Karpas-422 (cell line): ENCODE measurements around the gene NUP58. TPM values are rescaled to one million over a fixed set of nuclear protein-coding genes. Genes with fewer than 3 reads are reported as not detected.
A peak's percentile ranks its signal among the peaks of the same experiment; 100 is the strongest.

Experiments used
- DNase-seq: peaks from one replicate; pipeline ENCODE4 v3.0.0-alpha.2; 2015
- H2AFZ ChIP-seq: fragments of 200-600 bp; sonication (generic); 2 replicates; pipeline ENCODE4 v1.6.1; 2014; ENCODE audit warnings: antibody characterized with exemption, low read length, mixed read lengths
- H3K27ac ChIP-seq: fragments of 200-600 bp; sonication (generic); 2 replicates; pipeline ENCODE4 v1.5.1; 2014; ENCODE audit warnings: mild to moderate bottlenecking, low read length, moderate library complexity
- H3K27me3 ChIP-seq: fragments of 200-600 bp; sonication (generic); 2 replicates; pipeline ENCODE4 v1.6.1; 2014; ENCODE audit warnings: low read length, mixed read lengths
- H3K36me3 ChIP-seq: fragments of 200-600 bp; sonication (generic); 2 replicates; pipeline ENCODE4 v1.6.1; 2014; ENCODE audit warnings: low read length, mixed read lengths; ENCODE audit not compliant: insufficient read depth
- H3K4me1 ChIP-seq: fragments of 200-600 bp; sonication (generic); 2 replicates; pipeline ENCODE4 v1.6.1; 2014; ENCODE audit warnings: mild to moderate bottlenecking, low read length, mixed read lengths
- H3K4me2 ChIP-seq: fragments of 200-600 bp; sonication (generic); 2 replicates; pipeline ENCODE4 v1.6.1; 2014; ENCODE audit warnings: low read length, low read depth, mild to moderate bottlenecking; ENCODE audit not compliant: poor library complexity, severe bottlenecking
- H3K4me3 ChIP-seq: fragments of 200-600 bp; sonication (generic); 2 replicates; pipeline ENCODE4 v1.5.1; 2014; ENCODE audit warnings: mild to moderate bottlenecking, antibody characterized with exemption, low read length, mixed read lengths
- H3K79me2 ChIP-seq: fragments of 200-600 bp; sonication (generic); 2 replicates; pipeline ENCODE4 v1.6.1; 2014; ENCODE audit warnings: mild to moderate bottlenecking, low read length, mixed read lengths
- H3K9ac ChIP-seq: fragments of 200-600 bp; sonication (generic); 2 replicates; pipeline ENCODE4 v1.6.0; 2014; ENCODE audit warnings: low read length
- H3K9me2 ChIP-seq: fragments of 200-600 bp; sonication (generic), shearing (Covaris generic); replicated peaks from 2 replicates; pipeline ENCODE4 v1.6.0; 2014; ENCODE audit warnings: mild to moderate bottlenecking, low read length, moderate library complexity; ENCODE audit not compliant: insufficient read depth
- H3K9me3 ChIP-seq: fragments of 300-700, 200-600 bp; sonication (generic); 2 replicates; pipeline ENCODE4 v1.6.1; 2014; ENCODE audit warnings: low read length, mixed read lengths
- H4K20me1 ChIP-seq: fragments of 200-600 bp; sonication (generic); 2 replicates; pipeline ENCODE4 v1.6.1; 2014; ENCODE audit warnings: mild to moderate bottlenecking, antibody characterized with exemption, low read length, low read depth; ENCODE audit not compliant: insufficient read depth
- total RNA-seq: library from RNA; depleted of rRNA; stranded (reverse); fragments of >200 nt; shearing (Covaris generic); gene quantifications from 2 replicates; pipeline ENCODE4 v1.2.3, GENCODE V29; 2014; ENCODE audit warnings: low replicate concordance; rRNA removed

Gene NUP58, protein sequence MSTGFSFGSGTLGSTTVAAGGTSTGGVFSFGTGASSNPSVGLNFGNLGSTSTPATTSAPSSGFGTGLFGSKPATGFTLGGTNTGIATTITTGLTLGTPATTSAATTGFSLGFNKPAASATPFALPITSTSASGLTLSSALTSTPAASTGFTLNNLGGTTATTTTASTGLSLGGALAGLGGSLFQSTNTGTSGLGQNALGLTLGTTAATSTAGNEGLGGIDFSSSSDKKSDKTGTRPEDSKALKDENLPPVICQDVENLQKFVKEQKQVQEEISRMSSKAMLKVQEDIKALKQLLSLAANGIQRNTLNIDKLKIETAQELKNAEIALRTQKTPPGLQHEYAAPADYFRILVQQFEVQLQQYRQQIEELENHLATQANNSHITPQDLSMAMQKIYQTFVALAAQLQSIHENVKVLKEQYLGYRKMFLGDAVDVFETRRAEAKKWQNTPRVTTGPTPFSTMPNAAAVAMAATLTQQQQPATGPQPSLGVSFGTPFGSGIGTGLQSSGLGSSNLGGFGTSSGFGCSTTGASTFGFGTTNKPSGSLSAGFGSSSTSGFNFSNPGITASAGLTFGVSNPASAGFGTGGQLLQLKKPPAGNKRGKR
- 55.1 and 96.1 TPM in 2 replicates for total RNA-seq

DNA sequence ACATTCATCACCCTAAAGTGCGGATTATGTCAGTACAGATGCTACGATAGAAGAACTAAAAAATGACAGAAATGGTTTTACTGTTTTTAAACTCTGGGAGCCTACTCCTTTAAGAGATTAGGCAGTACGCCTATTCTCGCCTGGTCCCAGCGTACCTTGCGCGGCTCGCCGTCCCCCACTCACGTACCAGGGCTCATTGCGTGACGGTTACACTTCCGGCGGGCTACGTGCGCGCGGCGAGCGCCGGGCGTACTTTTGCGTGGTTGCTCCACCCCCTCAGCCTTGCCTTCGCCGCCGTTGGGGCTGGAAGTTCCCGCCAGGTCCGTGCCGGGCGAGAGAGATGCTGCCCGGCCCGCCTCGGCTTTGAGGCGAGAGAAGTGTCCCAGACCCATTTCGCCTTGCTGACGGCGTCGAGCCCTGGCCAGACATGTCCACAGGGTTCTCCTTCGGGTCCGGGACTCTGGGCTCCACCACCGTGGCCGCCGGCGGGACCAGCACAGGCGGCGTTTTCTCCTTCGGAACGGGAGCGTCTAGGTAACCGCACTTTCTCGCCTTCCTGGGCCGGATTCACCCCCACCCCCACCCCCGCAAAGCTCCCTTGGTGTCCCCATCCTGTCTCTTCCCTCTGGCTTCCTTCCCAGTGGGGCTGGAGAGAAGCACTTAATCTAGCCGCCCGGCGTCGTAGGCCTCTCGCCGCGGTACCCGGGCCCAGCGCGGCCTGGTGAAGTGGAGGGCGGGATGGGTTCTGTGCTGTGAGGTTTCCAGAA, at the start of gene NUP58:
Gene NUP58 (plus strand): TSS at position 279 of the 767 bp plus-strand sequence. CDS start 149 bp downstream, at position 428.
- Histone ChIP-seq H3K4me1 (peaks cover 21% of the 10 kb centered on the region), H3K9me2 (no peaks in the 10 kb centered on the region), H4K20me1 (peaks cover 19% of the 10 kb centered on the region), H3K9me3 (0 out of 2 replicates have a peak, but pooled peaks cover 2% of the 10 kb centered on the region), H3K4me2 (peak within 1 kb of the TSS; percentile 77), H3K27ac (peak within 1 kb of the TSS; percentile 66), H3K9ac (peak within 1 kb of the TSS; percentile 87), H3K36me3 (peaks cover 30% of the 10 kb centered on the region), H2AFZ (peak within 1 kb of the TSS; percentile 87), H3K79me2 (peaks cover 50% of the 10 kb centered on the region), H3K27me3 (no peaks in the 10 kb centered on the region), H3K4me3 (peak within 1 kb of the TSS; percentile 88)
- peak; percentile 97 for DNase-seq

DNA sequence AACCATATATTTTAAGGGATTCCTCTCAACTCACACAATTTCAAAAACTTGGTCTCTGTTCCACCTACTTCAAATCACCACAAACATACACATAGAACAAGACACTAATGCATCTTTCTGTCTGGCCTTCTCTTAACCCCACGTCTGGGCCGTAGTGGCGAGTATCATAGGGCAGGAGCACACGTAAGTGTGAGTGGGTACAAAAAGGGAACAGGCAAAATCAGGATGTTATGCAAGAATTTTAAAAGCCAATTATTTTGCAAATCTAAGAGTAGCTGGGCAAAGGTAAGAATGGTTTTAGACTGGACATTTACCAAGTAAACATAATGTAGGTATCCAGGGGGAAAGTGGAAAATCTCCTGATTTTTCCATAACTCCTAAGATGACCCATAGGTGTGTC, 49.2 kb upstream of the NUP58 start:
- Histone ChIP-seq H3K9ac (no peak overlapping the region), H3K36me3 (peaks cover 20% of the 10 kb centered on the region), H3K9me2 (no peaks in the 10 kb centered on the region), H3K27ac (no peak overlapping the region), H2AFZ (no peak overlapping the region), H4K20me1 (no peaks in the 10 kb centered on the region), H3K4me2 (no peak overlapping the region), H3K9me3 (no peaks in the 10 kb centered on the region), H3K79me2 (no peaks in the 10 kb centered on the region), H3K4me1 (peaks cover 6% of the 10 kb centered on the region), H3K4me3 (no peak overlapping the region), H3K27me3 (no peaks in the 10 kb centered on the region)
- DNase-seq, result no peak

DNA sequence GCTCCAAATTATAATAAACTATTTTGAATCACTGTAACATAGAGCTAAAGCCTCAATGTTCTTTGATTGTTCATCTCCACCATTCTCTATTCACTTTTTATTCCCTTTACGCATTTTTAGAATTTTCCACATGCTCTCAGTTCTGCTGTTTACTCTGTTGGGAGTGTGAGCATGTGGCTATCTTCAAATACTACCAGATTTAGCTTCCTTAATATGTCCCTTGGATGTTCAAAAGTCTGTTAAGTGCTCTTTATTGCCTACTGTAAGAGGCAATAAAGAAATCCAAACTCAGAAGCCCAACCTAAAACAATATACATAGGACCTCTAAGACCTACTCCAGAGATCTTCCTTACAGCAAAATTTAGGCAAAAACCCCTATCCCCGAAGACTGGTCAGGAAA, 48.7 kb upstream of the NUP58 start:
- H4K20me1 ChIP-seq, result no peaks in the 10 kb centered on the region
- peaks cover 6% of the 10 kb centered on the region for H3K4me1 ChIP-seq
- H3K9me3 ChIP-seq, result no peaks in the 10 kb centered on the region
- no peak overlapping the region for H2AFZ ChIP-seq
- peaks cover 20% of the 10 kb centered on the region for H3K36me3 ChIP-seq
- no peak overlapping the region for H3K27ac ChIP-seq
- no peak overlapping the region for H3K4me3 ChIP-seq
- H3K9ac ChIP-seq, result no peak overlapping the region
- H3K4me2 ChIP-seq, result no peak overlapping the region
- H3K27me3 ChIP-seq, result no peaks in the 10 kb centered on the region
- H3K79me2 ChIP-seq, result no peaks in the 10 kb centered on the region
- H3K9me2 ChIP-seq, result no peaks in the 10 kb centered on the region
- DNase-seq, result no peak

DNA sequence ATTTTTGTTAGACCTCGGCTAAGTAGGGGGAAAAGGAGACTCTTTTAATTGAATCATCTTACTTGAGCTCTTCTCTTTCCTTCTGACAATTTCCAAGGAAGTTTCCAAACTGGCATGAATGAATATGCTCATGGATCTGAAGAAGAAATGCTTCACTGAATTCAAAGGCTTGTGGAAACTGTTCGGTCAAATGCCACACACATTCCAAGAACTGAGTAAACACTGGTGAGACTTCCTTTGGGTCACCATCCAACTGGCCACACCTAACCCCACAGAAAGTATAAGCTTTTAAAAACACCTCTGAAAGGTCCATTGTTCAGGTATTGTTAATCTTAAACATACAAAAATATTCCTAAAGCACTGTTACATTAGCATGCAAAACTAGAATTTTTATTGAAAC, 47.7 kb upstream of the NUP58 start:
- Histone ChIP-seq H3K4me1 (peaks cover 6% of the 10 kb centered on the region; the same call in 1 of the 2 replicates), H3K79me2 (no peaks in the 10 kb centered on the region), H4K20me1 (no peaks in the 10 kb centered on the region), H3K9me3 (no peaks in the 10 kb centered on the region), H3K4me2 (no peak overlapping the region), H3K9me2 (no peaks in the 10 kb centered on the region), H3K4me3 (no peak overlapping the region), H2AFZ (no peak overlapping the region), H3K27me3 (no peaks in the 10 kb centered on the region), H3K9ac (no peak overlapping the region), H3K36me3 (peaks cover 22% of the 10 kb centered on the region), H3K27ac (no peak overlapping the region)
- no peak for DNase-seq

DNA sequence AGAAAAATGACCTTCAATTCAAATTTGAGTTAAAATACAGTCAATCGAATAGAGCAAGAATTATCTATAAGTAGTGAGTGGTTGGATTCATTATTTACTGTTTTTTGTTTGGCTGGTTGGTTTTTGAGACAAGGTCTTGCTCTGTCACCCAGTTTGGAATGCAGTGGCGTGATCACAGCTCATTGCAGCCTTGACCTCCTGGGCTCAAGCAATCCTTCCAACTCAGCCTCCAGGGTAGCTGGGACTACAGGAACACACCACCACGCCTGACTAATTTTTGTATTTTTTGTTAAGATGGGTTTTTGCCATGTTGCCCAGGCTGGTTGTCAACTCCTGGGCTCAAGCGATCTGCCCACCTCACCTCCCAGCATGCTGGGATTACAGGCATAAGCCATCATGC, 39.2 kb upstream of the NUP58 start:
- Histone ChIP-seq H4K20me1 (no peaks in the 10 kb centered on the region), H3K79me2 (peaks cover 5% of the 10 kb centered on the region; the same call in 1 of the 2 replicates), H3K4me2 (no peak overlapping the region), H3K4me3 (no peak overlapping the region), H3K9me3 (no peaks in the 10 kb centered on the region), H3K9me2 (no peaks in the 10 kb centered on the region), H2AFZ (no peak overlapping the region), H3K9ac (no peak overlapping the region), H3K4me1 (no peaks in the 10 kb centered on the region), H3K27me3 (no peaks in the 10 kb centered on the region), H3K36me3 (peaks cover 32% of the 10 kb centered on the region), H3K27ac (no peak overlapping the region)
- no peak for DNase-seq

DNA sequence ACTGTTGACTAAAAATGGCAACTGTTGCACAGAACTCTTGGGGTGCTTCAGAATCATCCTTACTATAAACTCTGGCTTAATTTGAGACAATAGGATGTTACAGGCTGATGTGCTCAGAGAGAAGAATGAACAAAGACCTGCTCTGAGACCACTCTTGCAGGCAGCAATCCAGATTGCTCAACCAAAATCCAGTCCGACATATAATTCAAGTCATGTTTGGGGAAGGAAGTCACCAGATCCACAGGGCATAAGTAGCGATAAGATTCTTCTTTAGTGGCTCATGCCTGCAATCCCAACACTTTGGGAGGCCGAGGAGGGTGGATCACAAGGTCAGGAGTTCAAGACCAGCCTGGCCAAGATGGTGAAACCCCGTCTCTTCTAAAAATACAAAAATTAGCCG, 34.7 kb upstream of the NUP58 start:
- Histone ChIP-seq H3K4me3 (no peak overlapping the region), H3K79me2 (peaks cover 37% of the 10 kb centered on the region), H3K27me3 (no peaks in the 10 kb centered on the region), H3K9me2 (no peaks in the 10 kb centered on the region), H3K4me1 (no peaks in the 10 kb centered on the region), H3K9ac (no peak overlapping the region), H2AFZ (no peak overlapping the region), H3K9me3 (no peaks in the 10 kb centered on the region), H3K27ac (no peak overlapping the region), H4K20me1 (no peaks in the 10 kb centered on the region), H3K4me2 (no peak overlapping the region), H3K36me3 (peaks cover 24% of the 10 kb centered on the region; the same call in 1 of the 2 replicates)
- DNase-seq, result no peak

DNA sequence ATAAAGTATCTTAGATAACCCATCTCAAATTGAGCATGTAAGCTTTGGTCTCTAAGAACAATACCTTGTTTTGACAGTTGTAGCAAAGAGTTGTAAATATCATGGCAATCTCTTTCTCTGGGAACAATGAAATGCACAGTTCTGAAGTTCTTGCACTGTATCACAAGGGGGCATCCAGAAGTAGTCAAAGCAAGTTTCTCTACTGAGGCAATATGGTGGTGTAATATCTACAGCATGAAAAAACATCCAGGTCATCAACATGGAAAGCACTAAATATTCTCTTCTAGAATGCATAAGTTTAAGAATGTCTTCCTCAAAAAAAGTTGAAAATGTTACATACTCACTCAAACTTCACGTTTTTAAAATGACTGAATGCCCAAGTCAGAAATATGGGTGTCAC, 33.7 kb upstream of the NUP58 start:
- H3K27me3 ChIP-seq, result no peaks in the 10 kb centered on the region
- DNase-seq, result peak; percentile 53

DNA sequence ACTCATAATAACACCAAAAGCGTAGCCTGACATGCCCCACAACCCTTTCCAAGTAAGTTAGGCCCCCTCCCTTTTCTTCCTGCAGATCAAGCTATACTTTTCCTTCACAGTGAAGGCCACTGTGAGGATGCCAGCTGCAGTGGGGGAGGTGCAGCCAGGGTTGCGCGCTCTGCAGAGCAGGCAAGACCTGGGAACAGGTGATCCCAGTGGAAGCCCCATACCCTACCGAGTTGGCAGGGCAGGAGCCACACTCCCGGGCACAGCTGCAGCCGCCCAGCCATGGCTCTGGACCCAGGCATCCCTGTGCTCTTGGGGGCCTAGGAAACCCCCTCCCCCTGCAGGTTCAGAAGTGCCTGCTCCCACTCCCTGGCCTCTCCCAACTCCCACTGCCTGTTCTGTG, 32.9 kb upstream of the NUP58 start:
- Histone ChIP-seq H3K27me3 (no peaks in the 10 kb centered on the region), H3K36me3 (peaks cover 29% of the 10 kb centered on the region; the same call in 1 of the 2 replicates), H3K79me2 (peaks cover 43% of the 10 kb centered on the region), H3K4me1 (no peaks in the 10 kb centered on the region), H2AFZ (no peak overlapping the region), H3K9me3 (no peaks in the 10 kb centered on the region), H3K9ac (no peak overlapping the region), H3K27ac (no peak overlapping the region), H4K20me1 (no peaks in the 10 kb centered on the region), H3K4me3 (no peak overlapping the region), H3K9me2 (no peaks in the 10 kb centered on the region), H3K4me2 (no peak overlapping the region)
- DNase-seq, result no peak

More for the DNA sequence above, 33.7 kb upstream of the NUP58 start:
- no peak overlapping the region for H3K9ac ChIP-seq
- H4K20me1 ChIP-seq, result no peaks in the 10 kb centered on the region
- H2AFZ ChIP-seq, result no peak overlapping the region
- H3K36me3 ChIP-seq, result peaks cover 24% of the 10 kb centered on the region; the same call in 1 of the 2 replicates
- H3K4me3 ChIP-seq, result no peak overlapping the region
- H3K4me2 ChIP-seq, result no peak overlapping the region
- H3K27ac ChIP-seq, result no peak overlapping the region
- H3K79me2 ChIP-seq, result peaks cover 41% of the 10 kb centered on the region
- no peaks in the 10 kb centered on the region for H3K9me3 ChIP-seq
- no peaks in the 10 kb centered on the region for H3K9me2 ChIP-seq
- no peaks in the 10 kb centered on the region for H3K4me1 ChIP-seq
